WTC11 (cell line): ENCODE results near the gene ECM1. TPM values are rescaled to one million over a fixed set of nuclear protein-coding genes. Genes with fewer than 3 reads are reported as not detected.

Experiments
- ATAC-seq: fragments of 200-7000 bp; cut with Tn5 transposase; 2 replicates; pipeline ENCODE4 v1.10.0; 2021; ENCODE audit warnings: mild to moderate bottlenecking, moderate library complexity
- CTCF ChIA-PET: fragments of 300-600 bp; sonication (Branson Sonifier 250); formaldehyde crosslinking; loops from one replicate; lab custom pipeline; 2021; ENCODE audit warnings: antibody characterized with exemption; lab: Charles Lee
- POLR2A ChIA-PET: fragments of 350-600 bp; sonication (Branson Sonifier 250); formaldehyde crosslinking; loops from one replicate; lab custom pipeline; 2021; ENCODE audit warnings: antibody characterized with exemption; lab: Charles Lee
- DNase-seq: peaks from one replicate; pipeline ENCODE4 v3.0.0; 2021; ENCODE audit warnings: low spot score
- H3K27ac Mint-ChIP-seq: 2 replicates; pipeline ENCODE4 v1.8.0; 2021; ENCODE audit warnings: mixed read lengths
- H3K27me3 Mint-ChIP-seq: 2 replicates; pipeline ENCODE4 v1.8.0; 2021; ENCODE audit warnings: low read depth, mild to moderate bottlenecking, moderate library complexity, mixed read lengths
- H3K36me3 Mint-ChIP-seq: 2 replicates; pipeline ENCODE4 v1.8.0; 2021; ENCODE audit warnings: mixed read lengths
- H3K4me1 Mint-ChIP-seq: 2 replicates; pipeline ENCODE4 v1.8.0; 2022; ENCODE audit warnings: mixed read lengths
- H3K4me3 Mint-ChIP-seq: 2 replicates; pipeline ENCODE4 v1.8.0; 2021; ENCODE audit warnings: mild to moderate bottlenecking, moderate library complexity, mixed read lengths
- H3K9me3 Mint-ChIP-seq: 2 replicates; pipeline ENCODE4 v1.8.0; 2021; ENCODE audit warnings: mixed read lengths
- AFF4 ChIP-seq: sonication (generic); formaldehyde crosslinking; IDR thresholded peaks from 2 replicates; pipeline ENCODE4 v1.8.1; 2023; ENCODE audit warnings: mild to moderate bottlenecking, missing genetic modification reagents, borderline replicate concordance
- ATF3 ChIP-seq: sonication (generic); formaldehyde crosslinking; conservative IDR thresholded peaks from 2 replicates; pipeline ENCODE4 v1.8.1; 2022; ENCODE audit warnings: mild to moderate bottlenecking, missing genetic modification reagents
- CREB1 ChIP-seq: sonication (generic); formaldehyde crosslinking; IDR thresholded peaks from 2 replicates; pipeline ENCODE4 v1.8.0; 2023; ENCODE audit warnings: mild to moderate bottlenecking, missing genetic modification reagents
- FOXP1 ChIP-seq: sonication (generic); formaldehyde crosslinking; IDR thresholded peaks from 2 replicates; pipeline ENCODE4 v1.8.0; 2022; ENCODE audit warnings: missing genetic modification reagents, mild to moderate bottlenecking, moderate library complexity, borderline replicate concordance
- GRHL2 ChIP-seq: fragments of 250-450 bp; sonication (Bioruptor Pico); IDR thresholded peaks from 2 replicates; pipeline ENCODE4 v1.8.0; 2022; ENCODE audit warnings: mild to moderate bottlenecking, moderate library complexity; ENCODE audit not compliant: insufficient replicate concordance, severe bottlenecking
- HMGXB4 ChIP-seq: sonication (generic); formaldehyde crosslinking; IDR thresholded peaks from 2 replicates; pipeline ENCODE4 v1.8.1; 2023; ENCODE audit warnings: mild to moderate bottlenecking, moderate library complexity, missing genetic modification reagents
- JAZF1 ChIP-seq: fragments of 250-450 bp; sonication (Bioruptor Pico); IDR thresholded peaks from 2 replicates; pipeline ENCODE4 v1.9.0; 2021; ENCODE audit warnings: moderate library complexity, mild to moderate bottlenecking, inconsistent platforms
- JUN ChIP-seq: sonication (generic); formaldehyde crosslinking; IDR thresholded peaks from 2 replicates; pipeline ENCODE4 v1.8.0; 2023; ENCODE audit warnings: mild to moderate bottlenecking, missing genetic modification reagents
- NR1H2 ChIP-seq: sonication (generic); formaldehyde crosslinking; IDR thresholded peaks from 2 replicates; pipeline ENCODE4 v1.9.0; 2021; ENCODE audit warnings: mild to moderate bottlenecking, moderate library complexity, missing genetic modification reagents
- NR3C1 ChIP-seq: sonication (generic); formaldehyde crosslinking; conservative IDR thresholded peaks from 2 replicates; pipeline ENCODE4 v1.8.1; 2023; ENCODE audit warnings: low read depth, mild to moderate bottlenecking, missing genetic modification reagents
- OVOL2 ChIP-seq: fragments of 250-450 bp; sonication (Bioruptor Pico); IDR thresholded peaks from 2 replicates; pipeline ENCODE4 v1.9.0; 2021; ENCODE audit warnings: mild to moderate bottlenecking, borderline replicate concordance
- PRRX2 ChIP-seq: fragments of 250-450 bp; sonication (Bioruptor Pico); IDR thresholded peaks from 2 replicates; pipeline ENCODE4 v1.8.0; 2021; ENCODE audit warnings: mild to moderate bottlenecking
- TCF7 ChIP-seq: sonication (generic); formaldehyde crosslinking; IDR thresholded peaks from 2 replicates; pipeline ENCODE4 v1.8.0; 2022; ENCODE audit warnings: mild to moderate bottlenecking, low read depth, missing genetic modification reagents, moderate library complexity
- TEAD1 ChIP-seq: sonication (generic); formaldehyde crosslinking; IDR thresholded peaks from 2 replicates; pipeline ENCODE4 v1.8.0; 2022; ENCODE audit warnings: mild to moderate bottlenecking, missing genetic modification reagents
- USF1 ChIP-seq: sonication (generic); formaldehyde crosslinking; IDR thresholded peaks from 2 replicates; pipeline ENCODE4 v1.8.0; 2022; ENCODE audit warnings: mild to moderate bottlenecking, missing genetic modification reagents
- ZMAT4 ChIP-seq: fragments of 250-450 bp; sonication (Bioruptor Pico); IDR thresholded peaks from 2 replicates; pipeline ENCODE4 v1.9.0; 2021; ENCODE audit warnings: mild to moderate bottlenecking
- ZNF219 ChIP-seq: sonication (generic); formaldehyde crosslinking; IDR thresholded peaks from 2 replicates; pipeline ENCODE4 v1.8.0; 2023; ENCODE audit warnings: missing genetic modification reagents, mild to moderate bottlenecking, borderline replicate concordance
- ZNF317 ChIP-seq: sonication (generic); formaldehyde crosslinking; IDR thresholded peaks from 2 replicates; pipeline ENCODE4 v1.8.1; 2023; ENCODE audit warnings: low read depth, mild to moderate bottlenecking, moderate library complexity, missing genetic modification reagents, borderline replicate concordance
- ZNF425 ChIP-seq: fragments of 250-450 bp; sonication (Bioruptor Pico); conservative IDR thresholded peaks from 2 replicates; pipeline ENCODE4 v1.9.0; 2021; ENCODE audit warnings: mild to moderate bottlenecking
- ZNF532 ChIP-seq: fragments of 250-450 bp; sonication (Bioruptor Pico); IDR thresholded peaks from 2 replicates; pipeline ENCODE4 v1.9.0; 2021; ENCODE audit warnings: mild to moderate bottlenecking, borderline replicate concordance
- ZNF671 ChIP-seq: fragments of 250-450 bp; sonication (Bioruptor Pico); IDR thresholded peaks from 2 replicates; pipeline ENCODE4 v1.8.0; 2021; ENCODE audit warnings: mild to moderate bottlenecking
- ZSCAN18 ChIP-seq: fragments of 250-450 bp; sonication (Bioruptor Pico); IDR thresholded peaks from 2 replicates; pipeline ENCODE4 v2.1.2; 2022; ENCODE audit warnings: mild to moderate bottlenecking, moderate library complexity
- total RNA-seq: library from RNA; stranded (reverse); gene quantifications from 3 replicates; pipeline ENCODE4 v1.2.3, GENCODE V29; 2021

Gene ECM1
- total RNA-seq, 1 experiment from 2014 or later: 1.6 TPM

- TF ChIP-seq ZNF532: no peak
- TF ChIP-seq PRRX2 (CRISPR knock-in tag): no peak
- TF ChIP-seq ZMAT4 (CRISPR knock-in tag): no peak
These were observed 31.2 kb upstream of the ECM1 start (continued) for GRCh38 chr1:150476754-150477153.

- DNase-seq: no peak
- ChIA-PET POLR2A (no interaction called here), CTCF (no interaction called here)
- no peak overlapping the region for H3K4me3 Mint-ChIP-seq
- H3K36me3 Mint-ChIP-seq: peaks cover 4% of the 10 kb centered on the region
- H3K27ac Mint-ChIP-seq: no peak overlapping the region
- no peak for ATAC-seq
- peaks cover 11% of the 10 kb centered on the region; the same call in 1 of the 2 replicates for H3K27me3 Mint-ChIP-seq
- H3K9me3 Mint-ChIP-seq: no peaks in the 10 kb centered on the region
- peaks cover 3% of the 10 kb centered on the region for H3K4me1 Mint-ChIP-seq
- TF ChIP-seq CREB1 (CRISPR knock-in tag): no peak
- no peak for TF ChIP-seq TCF7 (CRISPR knock-in tag)
- TF ChIP-seq OVOL2 (CRISPR knock-in tag): no peak
- no peak for TF ChIP-seq ZSCAN18 (CRISPR knock-in tag)
- no peak for TF ChIP-seq ZNF219 (CRISPR knock-in tag)
- TF ChIP-seq TEAD1 (CRISPR knock-in tag): no peak
- TF ChIP-seq HMGXB4 (CRISPR knock-in tag): no peak
- no peak for TF ChIP-seq ZNF671 (CRISPR knock-in tag)
- TF ChIP-seq JUN (CRISPR knock-in tag): no peak
- TF ChIP-seq ZNF317 (CRISPR knock-in tag): no peak
- TF ChIP-seq GRHL2 (CRISPR knock-in tag): no peak
- TF ChIP-seq FOXP1 (CRISPR knock-in tag): no peak
- TF ChIP-seq JAZF1 (CRISPR knock-in tag): no peak
- no peak for TF ChIP-seq NR3C1
- no peak for TF ChIP-seq USF1 (CRISPR knock-in tag)
- no peak for TF ChIP-seq AFF4 (CRISPR knock-in tag)
- no peak for TF ChIP-seq ATF3 (CRISPR knock-in tag)
- TF ChIP-seq NR1H2 (CRISPR knock-in tag): no peak
- TF ChIP-seq ZNF425 (CRISPR knock-in tag): no peak
These were observed 30.6 kb upstream of the ECM1 start for GRCh38 chr1:150477320-150477719.
